Gastroesophageal sphincter (tissue), 3 donors: Measurements from ENCODE around the gene PCBP3.

Source experiments
- POLR2A ChIP-seq, 2 donors: fragments of 450-650 bp; IDR thresholded peaks; one replicate each; pipeline ENCODE4 v1.6.1; 2017; ENCODE audit warnings: antibody characterized with exemption in 2 of 2, mild to moderate bottlenecking in 2 of 2, moderate library complexity in 1 of 2
- POLR2AphosphoS5 ChIP-seq: sonication (generic); formaldehyde crosslinking; IDR thresholded peaks from one replicate; pipeline ENCODE4 v1.6.1; 2017; ENCODE audit warnings: antibody characterized with exemption
- TF ChIP-seq, protein P1 (sequence below), 4 experiments: fragments of 200-600 bp in 2 of 4; fragments of 450-650 bp in 2 of 4; sonication (generic) in 1 of 4; IDR thresholded peaks; one replicate each; pipeline ENCODE4 v1.5.1; 2017 to 2019; ENCODE audit warnings: antibody characterized with exemption in 4 of 4, mild to moderate bottlenecking in 2 of 4, moderate library complexity in 2 of 4

DNA sequence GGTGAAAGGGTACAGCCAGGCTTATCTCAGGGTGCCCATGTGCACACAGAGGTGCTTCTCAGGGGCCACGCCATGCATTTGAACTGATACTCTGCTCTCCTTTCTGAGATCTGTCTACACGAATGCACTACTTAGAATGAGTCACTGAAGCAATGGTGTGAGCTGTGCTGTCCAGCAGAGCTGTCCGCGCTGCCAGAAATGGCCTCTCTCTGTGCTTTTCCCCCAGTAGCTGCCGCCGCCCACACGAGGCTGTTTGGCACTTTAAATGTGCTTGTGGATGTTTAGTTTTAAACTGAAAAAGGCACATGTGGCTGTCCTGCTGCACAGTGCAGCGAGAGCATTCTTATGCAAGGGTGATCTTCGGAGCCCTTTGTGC is 250.9 kb downstream of the PCBP3 start:
- TF ChIP-seq, protein P1, sequence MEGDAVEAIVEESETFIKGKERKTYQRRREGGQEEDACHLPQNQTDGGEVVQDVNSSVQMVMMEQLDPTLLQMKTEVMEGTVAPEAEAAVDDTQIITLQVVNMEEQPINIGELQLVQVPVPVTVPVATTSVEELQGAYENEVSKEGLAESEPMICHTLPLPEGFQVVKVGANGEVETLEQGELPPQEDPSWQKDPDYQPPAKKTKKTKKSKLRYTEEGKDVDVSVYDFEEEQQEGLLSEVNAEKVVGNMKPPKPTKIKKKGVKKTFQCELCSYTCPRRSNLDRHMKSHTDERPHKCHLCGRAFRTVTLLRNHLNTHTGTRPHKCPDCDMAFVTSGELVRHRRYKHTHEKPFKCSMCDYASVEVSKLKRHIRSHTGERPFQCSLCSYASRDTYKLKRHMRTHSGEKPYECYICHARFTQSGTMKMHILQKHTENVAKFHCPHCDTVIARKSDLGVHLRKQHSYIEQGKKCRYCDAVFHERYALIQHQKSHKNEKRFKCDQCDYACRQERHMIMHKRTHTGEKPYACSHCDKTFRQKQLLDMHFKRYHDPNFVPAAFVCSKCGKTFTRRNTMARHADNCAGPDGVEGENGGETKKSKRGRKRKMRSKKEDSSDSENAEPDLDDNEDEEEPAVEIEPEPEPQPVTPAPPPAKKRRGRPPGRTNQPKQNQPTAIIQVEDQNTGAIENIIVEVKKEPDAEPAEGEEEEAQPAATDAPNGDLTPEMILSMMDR (IDR thresholded peaks at IDR 0.05), result no peak
- TF ChIP-seq POLR2AphosphoS5 (peak; percentile 9), POLR2A (IDR thresholded peaks at IDR 0.05) (no peak)
